ENCODE data around the gene SBF2. TPM values are rescaled to one million over a fixed set of nuclear protein-coding genes. Genes with fewer than 3 reads are reported as not detected.

Gene SBF2
- total RNA-seq, 4 donors from 2014 or later: 52.8 to 87.9 (median 62.4) TPM

- no peaks in the 10 kb centered on the region for H3K36me3 ChIP-seq
- ATAC-seq: peak; percentile 59
- WGBS, 2 donors (ENCODE audit: low coverage in 1 of 2): 0 to 33% methylated on average over 2 to 7 of the region's 10 CpGs
- TF ChIP-seq POLR2AphosphoS5 (IDR thresholded peaks at IDR 0.05): peak; percentile 74
- TF ChIP-seq EP300 (IDR thresholded peaks at IDR 0.05): no peak
- peak overlapping the region in 1 of 2 donors; percentile 87 for H3K4me3 ChIP-seq
- H3K27ac ChIP-seq: peak overlapping the region; percentile 7 to 93 (median 90)
- H3K27me3 ChIP-seq: no peaks in the 10 kb centered on the region
- H3K9me3 ChIP-seq: no peaks in the 10 kb centered on the region
- H3K4me1 ChIP-seq: peaks cover 0 to 57% (median 24%) of the 10 kb centered on the region in 3 donors
Measured at GRCh38 chr11:9759519-9760192, 534.4 kb downstream of the SBF2 start.

- ATAC-seq: peak; percentile 66
- Histone ChIP-seq H3K4me3 (peak overlapping the region; percentile 74 to 87), H3K27ac (peak overlapping the region; percentile 80 to 93 (median 90)), H3K36me3 (no peaks in the 10 kb centered on the region), H3K9me3 (no peaks in the 10 kb centered on the region), H3K27me3 (no peaks in the 10 kb centered on the region), H3K4me1 (peaks cover 0 to 63% (median 24%) of the 10 kb centered on the region in 3 donors)
- TF ChIP-seq, protein P1, sequence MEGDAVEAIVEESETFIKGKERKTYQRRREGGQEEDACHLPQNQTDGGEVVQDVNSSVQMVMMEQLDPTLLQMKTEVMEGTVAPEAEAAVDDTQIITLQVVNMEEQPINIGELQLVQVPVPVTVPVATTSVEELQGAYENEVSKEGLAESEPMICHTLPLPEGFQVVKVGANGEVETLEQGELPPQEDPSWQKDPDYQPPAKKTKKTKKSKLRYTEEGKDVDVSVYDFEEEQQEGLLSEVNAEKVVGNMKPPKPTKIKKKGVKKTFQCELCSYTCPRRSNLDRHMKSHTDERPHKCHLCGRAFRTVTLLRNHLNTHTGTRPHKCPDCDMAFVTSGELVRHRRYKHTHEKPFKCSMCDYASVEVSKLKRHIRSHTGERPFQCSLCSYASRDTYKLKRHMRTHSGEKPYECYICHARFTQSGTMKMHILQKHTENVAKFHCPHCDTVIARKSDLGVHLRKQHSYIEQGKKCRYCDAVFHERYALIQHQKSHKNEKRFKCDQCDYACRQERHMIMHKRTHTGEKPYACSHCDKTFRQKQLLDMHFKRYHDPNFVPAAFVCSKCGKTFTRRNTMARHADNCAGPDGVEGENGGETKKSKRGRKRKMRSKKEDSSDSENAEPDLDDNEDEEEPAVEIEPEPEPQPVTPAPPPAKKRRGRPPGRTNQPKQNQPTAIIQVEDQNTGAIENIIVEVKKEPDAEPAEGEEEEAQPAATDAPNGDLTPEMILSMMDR (IDR thresholded peaks at IDR 0.05): peak in 3 of 4 experiments; percentile 25 to 60 (median 48)
- TF ChIP-seq EP300 (IDR thresholded peaks at IDR 0.05): no peak
- peak; percentile 37 for TF ChIP-seq POLR2AphosphoS5 (IDR thresholded peaks at IDR 0.05)
- 40 to 46% methylated on average over 16 to 23 of the region's 58 CpGs for WGBS, 2 donors (ENCODE audit: low coverage in 1 of 2)
Measured at GRCh38 chr11:9758637-9759518, 535.1 kb downstream of the SBF2 start.

GRCh38 chr11:9757809-9758636, 536.0 kb downstream of the SBF2 start:
- Histone ChIP-seq H3K9me3 (no peaks in the 10 kb centered on the region), H3K36me3 (no peaks in the 10 kb centered on the region), H3K27me3 (no peaks in the 10 kb centered on the region), H3K27ac (peak overlapping the region; percentile 80 to 93 (median 90)), H3K4me3 (peak overlapping the region; percentile 74 to 87), H3K4me1 (peaks cover 0 to 67% (median 24%) of the 10 kb centered on the region in 3 donors)
- ATAC-seq: peak; percentile 74
- no peak for TF ChIP-seq EP300 (IDR thresholded peaks at IDR 0.05)
- TF ChIP-seq POLR2AphosphoS5 (IDR thresholded peaks at IDR 0.05): peak; percentile 19
- TF ChIP-seq POLR2A (IDR thresholded peaks at IDR 0.05): peak; percentile 29 to 40
- TF ChIP-seq, protein P1 (IDR thresholded peaks at IDR 0.05): peak; percentile 84 to 96 (median 91)
- 23 to 27% methylated on average over 5 to 9 of the region's 64 CpGs for WGBS, 2 donors (ENCODE audit: low coverage in 1 of 2)

- 93% methylated on average over 3 of the region's 6 CpGs; no CpG with 5 or more reads in 1 of the 2 donors for WGBS, 2 donors (ENCODE audit: low coverage in 1 of 2)
Measured at GRCh38 chr11:9756878-9757277, 537.1 kb downstream of the SBF2 start.

More at GRCh38 chr11:9756878-9757277, 537.1 kb downstream of the SBF2 start:
- TF ChIP-seq POLR2AphosphoS5 (IDR thresholded peaks at IDR 0.05) (no peak), EP300 (IDR thresholded peaks at IDR 0.05) (no peak), POLR2A (IDR thresholded peaks at IDR 0.05) (no peak)
- TF ChIP-seq, protein P1 (IDR thresholded peaks at IDR 0.05): no peak
- Histone ChIP-seq H3K36me3 (peaks cover 0 to 4% of the 10 kb centered on the region in 2 donors), H3K4me1 (peaks cover 0 to 67% (median 24%) of the 10 kb centered on the region in 3 donors), H3K4me3 (no peak overlapping the region), H3K27me3 (no peaks in the 10 kb centered on the region), H3K27ac (peak overlapping the region in 2 of 4 donors; percentile 28 to 92), H3K9me3 (no peaks in the 10 kb centered on the region)
- ATAC-seq: no peak

Measured in gastroesophageal sphincter (tissue), 4 donors.